ENCODE measurements around the gene TENT5C.

Gene TENT5C

DNA sequence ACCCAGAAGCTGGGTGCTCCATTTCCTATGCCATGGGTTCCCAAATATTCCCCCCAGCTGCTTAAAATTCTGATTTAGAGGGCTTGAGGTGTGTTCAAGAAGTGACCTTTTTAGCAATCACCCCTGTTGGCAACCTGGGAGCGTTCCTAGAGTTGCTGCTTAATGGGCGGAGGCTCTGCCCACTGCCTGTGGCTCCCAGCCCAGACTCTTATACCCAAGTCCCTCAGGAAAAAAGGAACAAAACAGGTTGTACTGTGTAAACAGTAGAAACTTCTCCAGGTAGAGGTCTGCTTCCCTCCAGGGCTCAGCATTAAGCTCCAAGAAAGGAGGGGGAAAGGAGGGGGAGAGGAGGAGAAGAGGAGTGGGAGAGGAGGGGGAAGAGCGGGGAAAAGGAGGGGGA lies 14.6 kb upstream of the TENT5C start:
- DNase-seq: no peak

DNA sequence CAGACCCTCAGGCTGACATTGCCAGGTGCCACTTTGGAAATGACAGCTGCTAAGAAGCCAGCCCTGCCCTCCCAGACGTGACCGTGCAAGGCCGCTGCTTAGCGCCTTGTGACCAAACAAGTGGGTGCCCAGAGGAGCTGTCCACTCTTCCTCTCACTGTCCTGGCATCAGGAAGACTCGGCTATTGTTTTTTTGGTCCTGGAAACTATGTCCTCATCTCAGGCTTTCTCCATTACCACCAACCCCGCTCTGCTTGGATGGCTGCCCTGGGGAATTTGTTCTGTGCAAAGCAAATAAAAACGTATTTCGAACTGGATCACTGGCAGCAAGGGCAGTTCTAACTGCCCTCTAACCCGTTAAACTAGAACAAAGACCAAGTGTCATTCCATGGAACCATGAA lies 13.7 kb upstream of the TENT5C start:
- no peak for DNase-seq

DNA sequence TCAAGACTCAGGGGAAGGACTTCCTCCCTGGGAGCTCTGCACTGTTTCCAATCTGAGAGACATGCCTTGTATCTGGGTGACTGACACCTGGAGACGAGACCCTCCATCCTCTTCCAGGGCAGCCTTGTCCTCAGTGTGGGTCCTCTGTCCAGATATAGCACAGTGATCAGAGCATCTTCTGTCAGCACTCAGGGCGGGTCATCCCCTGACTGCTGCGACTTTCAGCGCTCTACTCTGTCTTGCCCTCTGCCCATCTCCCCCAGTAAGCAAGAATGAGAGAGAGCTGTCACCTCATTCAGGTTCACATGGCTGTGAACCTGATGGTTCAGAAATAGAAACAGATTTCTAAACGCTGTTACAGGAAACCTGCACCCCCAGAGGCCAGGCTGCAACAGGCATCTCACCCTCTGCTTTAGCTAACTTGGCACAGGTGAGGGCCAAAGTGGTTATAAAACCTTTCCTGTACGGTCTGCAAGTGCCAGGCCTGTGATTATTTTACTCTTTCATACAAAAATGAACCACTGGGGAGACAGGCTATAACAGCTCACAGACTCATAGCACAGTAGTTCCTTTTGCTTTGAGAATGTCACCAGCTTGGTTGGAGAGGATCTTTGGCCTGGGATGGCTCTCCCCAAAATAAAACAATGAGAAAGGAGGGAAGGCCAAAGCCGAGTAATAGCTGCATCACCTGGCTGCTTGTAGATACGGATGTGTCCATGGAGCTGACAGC lies 11.4 kb upstream of the TENT5C start:
- no peak for DNase-seq

DNA sequence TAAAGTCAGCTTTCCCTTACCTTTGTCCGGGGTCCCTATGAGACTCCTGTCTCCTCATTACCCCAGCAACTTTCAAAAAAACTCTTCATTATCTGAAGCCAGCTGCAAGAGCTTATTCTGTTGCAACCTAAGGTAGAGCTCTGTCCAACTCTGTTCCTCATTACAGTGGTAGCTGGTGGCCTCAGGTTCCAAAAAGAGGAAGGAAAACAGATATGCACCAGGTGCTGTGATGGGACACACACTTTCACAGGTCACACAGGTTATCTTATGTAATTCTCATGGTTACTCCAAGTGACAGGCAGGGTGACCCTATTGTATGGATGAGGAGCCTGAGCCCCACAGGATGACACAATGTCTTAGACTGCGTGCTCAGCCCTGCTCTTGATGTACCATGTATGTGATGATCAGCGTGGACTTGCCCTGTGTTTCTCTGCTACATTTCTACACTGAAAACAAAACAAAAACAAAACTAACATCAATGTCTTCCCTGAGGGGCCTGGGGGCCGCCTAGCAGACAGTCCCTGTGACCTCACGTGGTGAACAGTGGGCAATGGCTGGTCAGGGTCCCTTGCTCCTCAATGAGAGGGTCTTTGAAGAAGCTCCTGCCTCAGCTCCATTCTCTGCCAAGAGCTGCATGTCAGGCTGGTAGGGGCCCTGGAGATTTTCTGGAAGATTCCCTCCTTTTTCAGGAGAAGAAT lies 9.7 kb upstream of the TENT5C start:
- DNase-seq: no peak

DNA sequence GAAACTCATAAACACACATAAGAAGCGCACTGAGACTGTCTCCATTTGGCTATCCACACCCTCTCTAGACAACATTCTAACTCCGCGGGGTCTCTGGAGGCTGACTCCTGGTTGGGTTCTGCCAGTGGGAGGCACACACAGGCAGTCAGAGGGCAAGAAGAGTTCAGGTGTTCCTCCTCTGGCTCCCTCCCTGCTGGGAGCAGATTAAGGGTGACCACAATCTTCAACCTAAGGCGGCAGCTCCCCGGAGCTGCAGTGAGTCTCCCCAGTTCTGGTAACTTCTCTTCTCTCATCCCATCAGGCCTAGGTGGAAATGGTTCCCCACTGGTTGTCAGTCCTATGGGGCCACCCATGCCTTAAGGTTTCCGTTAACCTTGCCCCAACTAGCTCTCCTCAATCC lies 7.4 kb upstream of the TENT5C start:
- DNase-seq: no peak

DNA sequence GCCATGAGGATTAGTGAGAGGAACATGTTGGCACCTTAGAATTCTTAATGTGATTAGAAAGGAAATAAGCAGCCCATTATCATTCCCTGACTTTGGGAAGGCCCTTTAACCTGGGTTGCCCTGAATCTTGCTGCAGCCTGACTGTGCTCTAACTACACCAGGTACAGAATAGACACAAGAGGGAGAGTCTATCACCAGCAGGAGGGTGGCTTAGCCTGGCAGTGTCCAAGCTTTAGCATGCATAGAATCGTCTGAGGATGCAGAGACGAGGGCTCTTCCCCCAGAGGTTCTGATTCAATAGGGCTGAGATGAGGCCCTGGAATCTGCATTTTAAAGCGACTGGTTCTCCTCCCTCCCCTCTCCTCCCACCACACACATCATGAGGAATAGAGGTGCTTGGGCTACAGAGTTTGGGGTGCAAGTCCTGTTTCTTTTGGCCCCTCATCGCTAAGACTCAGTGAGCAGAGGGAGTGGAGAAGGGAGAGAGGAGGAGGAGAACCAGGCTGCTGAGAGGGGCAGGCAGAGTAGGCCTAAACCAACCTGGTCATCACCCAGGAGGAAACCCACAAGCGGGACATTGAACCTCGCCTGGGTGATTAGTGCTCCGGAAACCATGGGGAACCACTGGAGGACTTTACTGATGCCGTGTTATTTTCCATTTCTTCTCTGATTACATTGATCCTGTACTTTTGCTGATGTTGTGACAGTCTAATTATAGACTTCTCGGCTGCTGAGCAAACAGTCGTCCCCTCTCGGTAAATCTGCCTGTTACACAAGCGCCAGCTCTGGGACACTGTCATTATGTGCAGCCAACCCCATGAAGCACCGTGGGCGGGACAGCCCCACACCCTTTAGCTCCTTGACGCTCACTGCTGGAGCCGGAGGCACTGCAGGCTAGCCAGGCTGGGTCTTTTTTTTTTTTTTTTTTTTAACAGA lies 6.3 kb upstream of the TENT5C start:
- DNase-seq: peak in 1 of 51 donors; percentile 4

DNA sequence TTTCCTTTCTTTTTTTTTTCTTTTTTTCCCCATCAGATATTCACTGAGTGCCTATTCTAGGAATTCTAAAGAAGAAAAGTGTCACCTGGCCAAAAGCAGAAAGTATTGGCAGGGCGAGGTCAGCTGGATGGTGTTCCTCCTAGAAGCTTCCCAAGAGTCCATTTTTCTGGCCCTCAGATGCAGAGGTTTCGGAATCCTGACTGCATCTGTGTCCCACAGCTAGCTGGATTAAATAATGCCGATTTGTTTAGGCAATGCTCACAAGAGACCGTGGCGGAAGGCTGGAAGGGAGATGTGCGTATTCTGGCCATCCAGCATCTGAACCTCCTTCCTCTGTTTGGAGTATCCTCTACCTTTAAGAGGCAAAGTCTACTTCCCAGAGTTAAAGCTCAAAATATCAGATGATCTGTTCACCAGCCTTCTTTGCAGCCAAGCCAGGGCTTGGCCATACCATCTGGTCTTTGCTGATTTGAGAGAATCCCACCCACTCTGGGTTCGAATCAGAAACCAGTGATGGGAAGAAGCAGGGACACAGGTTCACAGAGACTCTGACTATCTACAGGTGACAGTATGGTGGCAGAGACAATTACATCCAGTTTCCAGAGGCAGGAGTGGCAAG lies 5.4 kb upstream of the TENT5C start:
- no peak for DNase-seq

DNA sequence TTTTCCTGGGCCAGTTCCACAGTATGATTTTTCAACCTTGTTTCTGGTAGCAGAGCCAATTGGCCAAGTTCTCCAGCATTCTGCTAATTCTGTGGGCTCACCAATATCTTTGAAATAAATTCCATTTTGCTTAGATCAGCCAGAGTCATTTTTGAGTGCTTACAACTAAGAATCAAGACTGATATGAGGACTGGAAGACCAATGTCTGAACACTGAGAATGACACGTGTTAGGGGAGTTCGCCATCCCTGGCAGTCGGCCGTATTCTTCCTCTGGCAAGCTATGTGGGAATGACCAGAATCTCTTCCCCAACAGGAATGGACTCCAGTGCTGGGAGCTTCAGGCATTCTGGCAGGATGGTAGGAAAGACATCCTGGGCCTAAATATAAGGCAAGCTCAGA lies 4.9 kb upstream of the TENT5C start:
- no peak for DNase-seq

DNA sequence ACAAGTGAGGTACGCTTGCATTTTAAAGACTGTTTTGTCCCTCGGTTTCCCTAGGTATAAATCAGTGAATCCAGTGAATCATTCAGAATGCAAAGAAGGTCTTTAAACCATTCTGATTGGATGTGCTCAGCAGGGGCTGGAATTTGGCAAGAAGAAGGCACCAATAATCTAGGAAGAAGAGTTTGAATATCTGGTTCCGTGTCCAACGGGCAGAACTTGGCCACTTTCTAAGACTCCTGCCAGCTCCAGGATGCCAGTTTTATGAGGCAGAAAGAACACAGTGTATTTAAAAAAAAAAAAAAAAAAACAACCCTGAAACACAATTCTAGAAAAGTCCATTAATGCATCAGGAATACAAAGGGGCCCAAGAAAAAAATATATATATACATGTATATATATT lies 3.0 kb upstream of the TENT5C start:
- no peak for DNase-seq

DNA sequence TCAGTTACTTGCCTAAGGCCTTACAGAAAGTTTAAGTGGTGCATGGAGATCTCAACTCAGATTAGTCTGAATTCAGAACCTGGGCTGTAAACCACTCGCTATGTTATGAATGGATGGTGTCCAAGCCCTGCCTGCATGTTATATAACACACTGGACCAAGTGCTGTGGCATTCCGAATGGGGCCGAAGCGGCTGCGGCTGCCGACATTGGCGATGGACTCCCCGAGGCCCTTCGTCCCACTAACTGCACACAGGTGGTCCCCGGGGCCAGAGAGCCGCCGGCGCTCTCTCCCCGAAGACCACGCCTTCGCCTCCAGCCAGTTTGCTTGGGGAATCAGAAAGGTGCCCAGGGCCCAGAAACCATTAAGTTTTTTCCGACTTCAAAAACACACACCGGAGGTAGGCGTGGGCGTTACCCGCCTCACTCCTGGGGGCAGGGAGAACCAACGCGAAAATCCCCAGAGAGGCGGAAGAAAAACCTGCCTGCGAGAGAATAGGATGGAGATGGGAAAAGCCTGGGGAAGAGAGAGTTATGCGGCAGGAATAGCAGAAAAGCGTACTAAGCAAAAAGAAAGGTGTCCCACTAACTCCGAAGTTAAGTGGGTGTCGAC lies 579 bp upstream of the TENT5C start:
- DNase-seq: peak in 17 of 51 donors; percentile 21 to 61 (median 39)

DNA sequence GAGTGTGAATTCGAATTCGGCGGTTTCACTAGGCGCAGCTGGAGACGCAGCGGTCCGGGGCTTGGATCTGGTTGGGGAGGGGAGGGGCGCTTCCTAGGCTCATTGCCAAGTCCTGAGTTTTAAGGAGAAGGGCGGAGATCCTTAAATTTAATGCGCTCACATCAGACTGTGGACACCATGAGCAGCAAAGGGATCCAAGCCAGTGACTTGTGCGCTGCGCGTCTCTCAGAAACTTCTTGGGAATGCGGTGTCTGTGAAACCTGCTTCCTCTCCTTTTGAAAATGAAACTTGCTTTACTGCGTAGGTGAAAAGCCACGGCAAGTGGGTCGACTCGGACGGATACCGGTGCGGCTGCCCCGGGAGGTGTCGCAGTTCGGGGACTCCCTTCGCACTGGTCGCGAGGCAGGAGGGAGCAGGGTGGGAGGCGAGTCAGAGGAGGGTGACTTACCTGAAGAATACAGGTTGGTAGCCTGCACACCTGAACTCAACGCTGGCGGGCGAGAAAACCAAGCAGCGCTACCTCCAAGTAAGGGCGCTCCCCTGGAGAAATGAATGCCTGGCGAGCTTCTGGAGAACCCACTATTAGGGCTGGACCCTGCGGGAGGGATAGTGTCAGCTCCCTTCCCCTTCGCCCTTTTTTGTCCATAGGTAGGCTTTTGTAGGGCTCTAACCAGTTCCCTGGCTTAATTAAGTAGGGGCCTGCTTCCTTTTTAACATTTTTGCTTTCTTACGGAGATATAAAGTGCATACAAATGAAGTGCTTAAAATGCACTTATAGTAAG lies 992 bp downstream of the TENT5C start:
- peak in 3 of 51 donors; percentile 8 to 59 (median 9) for DNase-seq

DNA sequence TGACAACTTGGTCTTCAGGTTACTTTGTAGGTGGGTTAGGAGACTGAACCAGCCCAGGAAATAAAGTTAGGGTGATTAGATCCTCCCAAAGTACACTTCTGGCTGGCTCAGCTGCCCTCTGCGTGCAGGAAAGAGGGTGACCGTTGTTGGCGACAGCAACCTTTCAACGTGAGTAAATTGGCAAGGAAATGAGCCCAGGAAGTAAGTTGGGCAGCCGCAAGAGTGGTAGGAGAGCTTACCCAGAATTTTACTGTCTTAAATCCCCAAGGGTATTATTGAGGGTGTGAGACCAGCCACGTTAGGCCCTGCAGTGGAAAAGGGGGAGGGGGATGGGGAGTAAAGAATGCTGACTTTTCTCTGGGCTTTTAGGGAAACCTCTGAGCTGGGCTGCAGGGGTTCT lies 1.6 kb downstream of the TENT5C start:
- DNase-seq: no peak

DNA sequence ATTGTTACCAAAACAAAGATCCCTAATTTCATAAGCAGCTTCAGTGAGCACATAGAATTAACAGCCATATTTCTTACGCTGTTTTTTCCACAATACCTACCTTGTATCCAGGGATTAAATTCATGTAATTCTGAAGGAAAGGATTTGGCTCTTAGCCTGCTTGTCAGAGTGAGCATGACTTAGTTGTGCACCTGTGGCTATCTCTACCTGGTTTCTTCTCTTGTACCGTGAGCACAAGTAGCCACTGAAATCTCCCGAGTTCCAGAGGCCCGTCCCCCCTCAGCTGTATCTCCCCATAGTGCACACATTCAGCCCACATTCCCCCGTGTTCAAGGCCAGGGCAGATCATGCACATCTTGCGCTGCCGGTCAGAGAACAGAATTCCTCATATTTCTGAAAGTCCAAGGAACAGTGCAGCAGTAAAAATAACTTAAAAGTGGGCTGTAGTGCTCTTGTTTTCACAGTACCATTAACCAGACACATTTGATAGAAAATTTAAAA lies 2.3 kb downstream of the TENT5C start:
- DNase-seq: no peak

DNA sequence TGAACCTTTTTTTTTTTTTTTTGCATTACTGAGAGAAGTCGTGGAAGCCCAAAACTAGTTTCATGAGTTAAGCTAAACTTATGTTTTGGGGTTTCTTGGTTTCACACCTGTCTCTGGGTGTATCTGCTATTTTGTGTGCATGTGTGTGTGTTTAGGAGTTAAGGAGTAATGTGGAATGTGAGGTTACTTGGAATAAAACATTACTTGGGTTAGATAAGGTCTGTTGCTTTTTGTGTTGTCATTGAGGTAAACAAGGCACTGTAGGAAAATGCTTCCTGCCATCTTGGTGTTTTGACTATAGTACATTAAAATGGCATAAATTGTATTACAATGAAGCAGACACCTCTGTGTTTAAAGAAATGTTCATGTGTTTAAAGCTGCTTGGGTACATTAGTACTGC lies 2.9 kb downstream of the TENT5C start:
- no peak for DNase-seq

DNA sequence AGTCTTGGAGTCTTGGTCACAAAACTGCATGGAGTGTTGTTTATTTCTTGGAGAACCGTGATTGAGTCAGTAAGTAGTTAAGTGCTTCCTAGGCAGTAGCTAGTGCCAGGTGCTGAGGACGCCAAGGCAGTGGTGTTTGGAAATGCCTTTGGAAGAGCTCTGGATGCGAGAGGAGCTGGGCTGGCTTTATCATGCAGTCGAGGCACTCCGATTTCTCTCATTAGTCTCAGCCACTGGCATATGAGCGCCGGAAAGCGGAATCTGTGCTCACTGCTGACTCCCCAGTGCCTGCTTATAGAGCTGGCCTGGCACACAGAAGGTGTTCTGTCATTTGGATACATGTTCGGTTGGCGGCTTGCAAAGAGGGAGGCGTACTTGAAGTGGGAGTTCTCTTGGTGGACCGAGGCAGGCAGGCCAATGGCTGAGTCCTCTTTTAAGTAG lies 3.6 kb downstream of the TENT5C start:
- no peak for DNase-seq

DNA sequence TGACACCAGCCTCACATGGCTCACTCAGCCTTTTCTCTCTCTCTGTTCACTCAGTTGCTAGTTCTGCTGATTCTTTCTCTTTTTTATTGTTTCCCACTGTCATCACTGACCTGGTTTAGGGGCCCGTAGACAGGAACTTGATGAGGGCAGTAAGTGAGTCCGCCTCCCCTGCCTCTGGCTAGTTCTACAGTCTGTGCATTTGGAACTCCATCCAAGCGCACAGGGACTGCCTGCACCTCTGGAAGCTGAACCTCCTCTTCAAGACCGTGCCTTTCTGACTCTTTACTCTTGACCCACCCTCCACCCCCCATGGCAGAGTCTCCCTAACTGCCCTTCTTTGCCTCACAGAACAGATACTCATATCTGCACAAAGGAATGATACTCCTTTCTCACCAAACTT lies 4.2 kb downstream of the TENT5C start:
- no peak for DNase-seq

DNA sequence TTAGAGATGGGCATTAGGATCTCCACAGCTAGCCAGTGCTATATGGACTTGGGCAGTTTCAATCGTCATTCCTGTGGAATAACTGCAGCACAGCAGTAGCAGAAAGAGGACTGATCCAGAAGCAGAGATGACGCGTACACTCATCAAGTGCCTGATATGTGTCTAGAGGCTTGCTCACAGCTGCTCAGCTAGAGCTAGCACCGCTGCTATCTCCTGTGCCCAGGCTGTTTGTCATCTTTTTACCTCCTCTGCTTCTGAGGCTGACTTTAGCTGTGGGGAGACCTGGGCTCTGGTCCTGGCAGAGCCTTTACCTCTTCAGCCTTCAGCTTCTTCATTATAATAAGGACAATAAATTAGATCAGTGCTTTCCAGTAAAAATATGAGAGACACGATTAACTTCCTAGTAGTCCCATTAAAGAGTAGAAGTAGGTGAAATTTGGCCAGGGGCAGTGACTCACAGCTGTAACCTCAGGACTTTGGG lies 5.3 kb downstream of the TENT5C start:
- DNase-seq: peak in 1 of 51 donors; percentile 14

DNA sequence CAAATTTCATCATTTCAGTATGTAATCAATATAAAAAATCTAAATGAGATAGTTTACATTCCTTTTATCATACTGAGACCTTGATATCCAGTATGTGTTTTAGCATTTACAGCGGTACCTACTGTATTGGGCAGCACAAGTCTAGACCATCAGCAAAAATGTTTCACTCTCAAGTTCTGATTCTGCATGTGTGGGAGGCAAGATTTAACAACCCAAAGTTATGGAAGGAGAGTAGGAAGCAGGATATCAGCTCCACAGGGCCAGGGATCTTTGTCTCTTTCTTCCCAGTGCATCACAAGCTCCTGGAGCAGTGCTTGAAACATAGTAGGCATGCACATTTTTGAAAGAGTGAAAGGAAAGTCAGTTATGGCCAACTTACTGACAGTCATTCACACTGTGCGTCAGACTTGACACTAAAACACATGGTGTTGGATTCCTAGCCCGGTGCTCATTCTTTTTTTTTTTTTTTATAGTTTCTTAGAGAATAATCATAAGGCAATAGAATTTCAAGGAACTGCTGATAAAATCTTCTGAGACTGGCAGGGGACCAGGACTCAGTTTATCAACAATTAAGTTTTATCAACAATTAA lies 6.1 kb downstream of the TENT5C start:
- no peak for DNase-seq

DNA sequence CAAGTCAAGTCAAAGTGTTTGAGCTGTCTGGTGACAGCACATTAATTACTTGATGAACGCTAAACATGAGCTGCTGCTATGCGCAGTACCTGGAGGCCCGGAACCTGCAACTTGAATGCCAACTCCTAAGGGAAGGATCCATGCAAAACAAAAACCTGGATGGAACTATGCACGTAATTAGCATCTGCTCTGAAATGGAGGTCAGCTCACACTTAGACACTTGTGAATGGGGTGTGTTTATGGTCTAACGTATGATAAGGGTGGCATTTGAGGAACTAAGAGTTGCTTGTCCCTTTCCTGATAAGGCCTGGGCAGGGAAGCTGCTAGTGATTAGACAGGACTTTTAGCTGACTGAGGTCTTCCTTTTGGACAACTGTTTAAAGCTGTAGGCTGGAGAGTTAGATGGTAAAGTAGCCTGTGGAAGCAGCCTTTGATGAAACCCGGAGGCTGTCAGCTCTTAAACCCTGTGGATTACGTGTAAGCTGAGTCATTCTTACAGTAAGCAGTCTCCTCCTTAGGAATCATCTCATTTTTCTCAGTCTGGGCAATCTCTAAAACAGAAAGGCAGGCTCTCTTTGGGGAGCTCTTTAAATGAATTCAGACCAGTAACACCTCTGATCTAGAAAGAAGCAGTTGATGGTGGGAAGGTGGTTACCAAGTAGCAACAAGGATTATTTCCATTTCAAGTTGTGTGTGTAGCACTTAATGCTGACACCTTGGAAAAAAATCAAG lies 6.8 kb downstream of the TENT5C start:
- peak in 1 of 51 donors; percentile 16 for DNase-seq

Measured in hypothalamus (tissue), 51 donors.